Measurements from ENCODE around the gene NDFIP1. TPM values are rescaled to one million over a fixed set of nuclear protein-coding genes. Genes with fewer than 3 reads are reported as not detected.

Gene NDFIP1
- polyA plus RNA-seq, 1 donor (not counting 4 experiments of a cell fraction or from before 2014, with no cell fraction given): 38.2 TPM

DNA sequence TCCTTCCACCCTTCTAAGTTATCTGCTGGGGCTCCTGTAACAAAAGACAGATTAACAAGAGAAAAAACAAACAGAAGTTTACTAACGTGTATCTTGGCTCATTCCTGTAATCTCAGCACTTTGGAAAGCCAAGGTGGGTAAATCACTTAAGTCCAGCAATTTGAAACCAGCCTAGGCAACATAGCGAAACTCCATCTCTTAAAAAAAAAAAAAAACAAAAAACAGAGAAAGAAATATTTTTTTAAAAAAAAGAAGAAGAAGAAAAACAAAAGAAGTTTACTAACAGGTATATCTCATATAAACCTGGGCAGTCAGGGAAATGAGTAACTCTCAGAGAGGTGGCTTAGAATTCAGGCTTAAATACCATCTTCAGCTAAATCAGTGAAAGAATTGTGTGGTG is 10.3 kb upstream of the NDFIP1 start:
- H3K27ac ChIP-seq (ENCODE audit: control insufficient read depth, insufficient read depth, low read length): peak overlapping the region; percentile 60
- no peak for FAIRE-seq
- no peaks in the 10 kb centered on the region for H3K36me3 ChIP-seq (ENCODE audit: control insufficient read depth in 2 of 2, extremely low read depth in 1 of 2, insufficient read depth in 2 of 2, low read length in 2 of 2)

DNA sequence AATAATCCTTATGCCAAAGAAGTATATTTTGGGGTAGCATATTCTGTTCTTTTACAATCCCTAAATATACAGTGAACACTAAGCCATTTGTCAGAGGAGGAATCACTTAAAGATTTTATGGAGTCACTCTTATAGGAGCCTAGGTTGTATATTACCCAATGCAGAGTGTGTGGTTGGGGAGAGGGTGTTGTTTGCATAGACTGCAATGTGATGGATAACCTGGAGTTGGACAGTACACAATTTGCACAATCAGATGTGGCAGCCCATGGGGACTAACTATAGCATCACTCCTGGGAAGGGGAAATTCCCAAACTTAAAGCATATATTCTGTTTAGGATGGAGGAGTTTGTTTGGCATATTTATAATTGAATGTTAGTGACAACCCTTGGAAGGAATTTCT is 9.6 kb upstream of the NDFIP1 start:
- peaks cover 22% of the 10 kb centered on the region for H3K4me1 ChIP-seq (ENCODE audit: control insufficient read depth, extremely low read depth, insufficient read depth, low read length)
- TF ChIP-seq EZH2 (IDR thresholded peaks at IDR 0.05; ENCODE audit: low read length): no peak
- TF ChIP-seq, protein P1, sequence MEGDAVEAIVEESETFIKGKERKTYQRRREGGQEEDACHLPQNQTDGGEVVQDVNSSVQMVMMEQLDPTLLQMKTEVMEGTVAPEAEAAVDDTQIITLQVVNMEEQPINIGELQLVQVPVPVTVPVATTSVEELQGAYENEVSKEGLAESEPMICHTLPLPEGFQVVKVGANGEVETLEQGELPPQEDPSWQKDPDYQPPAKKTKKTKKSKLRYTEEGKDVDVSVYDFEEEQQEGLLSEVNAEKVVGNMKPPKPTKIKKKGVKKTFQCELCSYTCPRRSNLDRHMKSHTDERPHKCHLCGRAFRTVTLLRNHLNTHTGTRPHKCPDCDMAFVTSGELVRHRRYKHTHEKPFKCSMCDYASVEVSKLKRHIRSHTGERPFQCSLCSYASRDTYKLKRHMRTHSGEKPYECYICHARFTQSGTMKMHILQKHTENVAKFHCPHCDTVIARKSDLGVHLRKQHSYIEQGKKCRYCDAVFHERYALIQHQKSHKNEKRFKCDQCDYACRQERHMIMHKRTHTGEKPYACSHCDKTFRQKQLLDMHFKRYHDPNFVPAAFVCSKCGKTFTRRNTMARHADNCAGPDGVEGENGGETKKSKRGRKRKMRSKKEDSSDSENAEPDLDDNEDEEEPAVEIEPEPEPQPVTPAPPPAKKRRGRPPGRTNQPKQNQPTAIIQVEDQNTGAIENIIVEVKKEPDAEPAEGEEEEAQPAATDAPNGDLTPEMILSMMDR (optimal IDR thresholded peaks at IDR 0.05 in 1 of 3, IDR thresholded peaks at IDR 0.05 in 1 of 3, conservative IDR thresholded peaks at IDR 0.05 in 1 of 3; ENCODE audit: extremely low read depth in 1 of 3, insufficient read depth in 2 of 3, low read length in 3 of 3): no peak
- no peaks in the 10 kb centered on the region for H4K20me1 ChIP-seq (ENCODE audit: control insufficient read depth, extremely low read depth, insufficient read depth, low read length)
- dilution Hi-C loops (cut with MboI; ENCODE audit: extremely low pct_ligation_motif_present, low sequenced_read_pairs): no loop called here
- no peak overlapping the region for H3K4me2 ChIP-seq (ENCODE audit: control insufficient read depth, extremely low read depth, insufficient read depth, low read depth, low read length)
- H3K79me2 ChIP-seq (ENCODE audit: control insufficient read depth, insufficient read depth, low read length): no peaks in the 10 kb centered on the region
- H3K36me3 ChIP-seq (ENCODE audit: control insufficient read depth in 2 of 2, extremely low read depth in 1 of 2, insufficient read depth in 2 of 2, low read length in 2 of 2): no peaks in the 10 kb centered on the region
- no peaks in the 10 kb centered on the region for H3K27me3 ChIP-seq (ENCODE audit: control insufficient read depth, extremely low read depth, insufficient read depth, low read length)
- no peak overlapping the region for H3K9ac ChIP-seq (ENCODE audit: control insufficient read depth, extremely low read depth, insufficient read depth, low read length)
- FAIRE-seq (no peak), DNase-seq (ENCODE audit: low read depth, low spot score) (no peak)
- H2AFZ ChIP-seq (ENCODE audit: control insufficient read depth, low read length): no peak overlapping the region
- H3K27ac ChIP-seq (ENCODE audit: control insufficient read depth, insufficient read depth, low read length): no peak overlapping the region
- H3K9me1 ChIP-seq (ENCODE audit: control insufficient read depth, extremely low read depth, insufficient read depth, low read length): no peaks in the 10 kb centered on the region
- H3K9me3 ChIP-seq (ENCODE audit: control insufficient read depth, low read depth, low read length): no peaks in the 10 kb centered on the region
- no peak overlapping the region for H3K4me3 ChIP-seq (ENCODE audit: control insufficient read depth in 2 of 3, extremely low read depth in 1 of 3, insufficient read depth in 2 of 3, low read depth in 1 of 3, low read length in 3 of 3)

More for the DNA sequence above, 10.3 kb upstream of the NDFIP1 start:
- Histone ChIP-seq H3K4me1 (ENCODE audit: control insufficient read depth, extremely low read depth, insufficient read depth, low read length) (peaks cover 22% of the 10 kb centered on the region), H3K79me2 (ENCODE audit: control insufficient read depth, insufficient read depth, low read length) (no peaks in the 10 kb centered on the region), H3K27me3 (ENCODE audit: control insufficient read depth, extremely low read depth, insufficient read depth, low read length) (no peaks in the 10 kb centered on the region), H3K9me1 (ENCODE audit: control insufficient read depth, extremely low read depth, insufficient read depth, low read length) (no peaks in the 10 kb centered on the region), H3K4me2 (ENCODE audit: control insufficient read depth, extremely low read depth, insufficient read depth, low read depth, low read length) (peak overlapping the region; percentile 46), H2AFZ (ENCODE audit: control insufficient read depth, low read length) (peak overlapping the region; percentile 18), H3K4me3 (ENCODE audit: control insufficient read depth in 2 of 3, extremely low read depth in 1 of 3, insufficient read depth in 2 of 3, low read depth in 1 of 3, low read length in 3 of 3) (no peak overlapping the region), H3K9ac (ENCODE audit: control insufficient read depth, extremely low read depth, insufficient read depth, low read length) (no peak overlapping the region), H3K9me3 (ENCODE audit: control insufficient read depth, low read depth, low read length) (no peaks in the 10 kb centered on the region), H4K20me1 (ENCODE audit: control insufficient read depth, extremely low read depth, insufficient read depth, low read length) (no peaks in the 10 kb centered on the region)
- dilution Hi-C loops (cut with MboI; ENCODE audit: extremely low pct_ligation_motif_present, low sequenced_read_pairs): no loop called here
- TF ChIP-seq, protein P1 (optimal IDR thresholded peaks at IDR 0.05 in 1 of 3, IDR thresholded peaks at IDR 0.05 in 1 of 3, conservative IDR thresholded peaks at IDR 0.05 in 1 of 3; ENCODE audit: extremely low read depth in 1 of 3, insufficient read depth in 2 of 3, low read length in 3 of 3): no peak
- TF ChIP-seq EZH2 (IDR thresholded peaks at IDR 0.05; ENCODE audit: low read length): no peak
- no peak for DNase-seq (ENCODE audit: low read depth, low spot score)
